HG03342 (cell line): Measurements from ENCODE around the gene HCFC1.
"Not testable (repeated sequence)": the region's sequence is repeated elsewhere in the genome, so short reads cannot be mapped to it uniquely, and the experiment has no call there.

Experiments used
- ATAC-seq: cut with Tn5 transposase; IDR thresholded peaks from one replicate; pipeline ENCODE4 v1.9.1; 2021; ENCODE audit warnings: mild to moderate bottlenecking, moderate library complexity; ENCODE audit not compliant: unreplicated experiment

Gene HCFC1

DNA sequence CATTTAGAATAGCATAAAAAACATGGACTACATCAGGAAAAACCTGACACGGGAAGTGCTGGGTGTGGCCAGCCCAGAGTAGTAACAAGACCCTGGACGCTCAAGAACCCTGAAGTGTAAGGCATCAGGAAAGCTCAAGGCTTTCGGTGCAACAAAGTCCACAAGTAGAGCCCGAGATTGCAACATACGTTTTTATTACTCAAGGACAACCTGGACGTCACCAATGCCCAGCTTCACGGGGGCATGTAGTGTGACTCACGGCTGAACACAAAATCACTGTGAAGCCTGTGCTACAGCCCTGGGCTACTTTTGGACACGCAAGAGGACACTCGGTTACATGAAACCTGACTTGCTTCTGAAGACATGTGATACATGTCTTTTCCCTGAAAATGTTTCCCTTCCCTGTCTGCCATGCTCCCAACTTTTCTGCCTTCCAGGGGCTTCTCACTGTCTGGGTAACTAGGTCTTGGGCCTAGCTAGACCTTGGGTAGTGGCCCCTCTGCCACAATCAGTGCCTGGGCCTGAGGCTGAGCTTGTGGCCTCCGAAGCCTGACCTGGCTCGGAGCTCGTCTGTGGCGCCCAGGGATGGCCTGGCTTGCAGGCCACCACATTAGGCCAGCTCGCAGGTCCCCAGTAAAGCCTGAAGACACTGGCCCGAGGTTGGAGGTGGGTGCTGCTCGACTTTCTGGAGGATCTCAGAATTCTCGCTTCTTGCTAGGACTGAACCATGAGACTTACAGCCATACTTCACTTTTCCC lies 38.9 kb upstream of the HCFC1 start:
- no peak for ATAC-seq

DNA sequence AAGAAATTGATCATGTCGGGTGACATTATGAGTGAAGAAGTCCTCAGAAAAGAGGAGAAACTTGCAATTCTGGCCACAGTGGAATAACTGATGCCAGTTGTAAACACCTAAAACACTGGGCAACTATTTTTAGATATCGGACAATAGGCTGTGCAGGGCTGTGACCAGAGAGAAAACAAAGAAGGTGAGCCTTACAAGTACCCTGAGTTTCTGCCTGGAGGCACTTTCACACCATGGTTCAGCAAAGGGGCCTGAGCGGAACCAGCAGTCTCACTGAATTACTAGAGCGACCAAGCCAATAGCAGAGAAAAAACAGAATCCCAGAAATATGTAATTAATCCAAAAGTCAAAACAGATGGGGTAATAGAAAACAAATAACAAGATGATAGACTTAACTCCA lies 36.9 kb upstream of the HCFC1 start:
- peak; percentile 30 for ATAC-seq

DNA sequence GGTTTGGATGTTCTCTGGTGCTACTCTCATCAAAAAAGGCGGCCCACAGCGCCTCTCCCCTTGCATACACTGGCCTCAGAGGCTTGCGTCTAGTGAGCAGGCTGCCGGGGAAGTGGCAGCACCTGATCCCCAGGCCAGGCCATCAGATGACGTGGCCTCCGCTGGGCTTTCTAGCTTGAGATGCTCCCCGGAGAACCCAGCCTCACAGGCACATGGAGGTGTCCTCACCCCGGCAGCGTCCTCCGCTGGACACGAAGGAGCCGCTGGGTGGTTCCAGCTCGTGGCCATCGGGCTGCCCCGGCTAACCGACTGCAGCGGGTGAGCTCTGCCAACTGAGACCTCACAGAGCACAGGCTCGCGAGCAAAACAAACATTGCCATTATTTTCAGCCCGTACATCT lies 35.3 kb upstream of the HCFC1 start:
- no peak for ATAC-seq

DNA sequence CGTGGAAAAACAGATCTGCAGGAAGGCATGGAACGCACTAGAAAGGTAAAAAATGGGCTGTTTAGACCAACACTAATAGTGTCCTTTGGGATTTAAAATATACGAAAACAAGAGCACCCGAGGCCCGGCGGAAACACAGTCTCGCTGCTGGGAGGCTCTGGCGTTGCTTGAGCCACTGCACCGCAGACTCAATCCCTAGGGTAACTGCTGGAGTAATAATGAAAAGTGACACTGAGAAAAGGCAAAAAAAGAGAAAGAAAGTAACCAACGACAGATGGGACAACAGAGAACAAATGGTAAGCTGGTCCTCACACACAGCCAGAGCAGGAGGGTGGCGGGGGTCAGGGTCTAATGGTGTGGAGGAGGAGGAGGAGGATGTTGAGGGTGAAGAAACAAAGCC lies 32.7 kb upstream of the HCFC1 start:
- no peak for ATAC-seq

DNA sequence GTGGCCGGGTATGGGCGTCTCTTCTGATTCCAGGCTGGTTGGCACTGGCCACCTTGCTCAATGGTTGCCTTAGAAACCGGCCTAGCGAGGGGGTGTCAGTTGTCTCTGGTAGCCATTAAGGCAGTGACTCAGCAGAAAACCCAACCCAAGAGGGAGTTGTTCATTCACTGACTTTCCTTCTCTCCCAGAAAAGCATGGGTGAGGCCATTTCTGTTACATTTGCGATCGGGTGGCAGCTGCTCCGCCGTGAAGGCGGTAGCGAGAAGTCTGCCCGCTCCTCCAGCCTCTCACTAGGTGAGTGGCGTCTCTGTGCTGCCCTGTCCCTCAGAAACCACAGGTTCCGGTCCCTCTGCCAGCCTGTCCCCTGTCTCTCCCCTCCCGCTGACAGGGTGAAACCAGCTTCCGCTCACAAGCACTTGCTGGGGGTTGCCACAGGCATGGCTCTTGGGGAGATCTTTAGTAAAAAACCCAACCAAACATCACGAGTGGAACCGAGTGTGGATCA lies 30.6 kb upstream of the HCFC1 start:
- ATAC-seq, result no peak

DNA sequence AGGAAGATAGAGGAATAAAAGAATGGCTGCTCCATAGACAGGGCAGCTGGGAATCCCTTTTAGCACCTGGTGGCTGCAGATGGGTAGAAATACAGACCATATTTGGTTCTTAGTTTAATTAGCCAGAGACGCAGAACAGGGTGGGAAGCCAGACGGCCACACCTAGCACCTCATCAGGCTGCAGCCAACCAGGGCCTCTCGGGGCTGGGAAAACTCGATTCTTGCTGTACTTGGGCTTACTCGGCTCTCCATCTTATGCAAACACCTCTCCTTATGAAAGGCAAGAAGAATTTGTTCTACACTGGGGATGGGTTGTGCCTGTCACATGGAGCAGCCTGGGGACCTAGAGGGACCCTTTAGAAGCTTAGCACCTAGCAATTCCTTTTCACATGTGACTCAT lies 28.4 kb upstream of the HCFC1 start:
- no peak for ATAC-seq

DNA sequence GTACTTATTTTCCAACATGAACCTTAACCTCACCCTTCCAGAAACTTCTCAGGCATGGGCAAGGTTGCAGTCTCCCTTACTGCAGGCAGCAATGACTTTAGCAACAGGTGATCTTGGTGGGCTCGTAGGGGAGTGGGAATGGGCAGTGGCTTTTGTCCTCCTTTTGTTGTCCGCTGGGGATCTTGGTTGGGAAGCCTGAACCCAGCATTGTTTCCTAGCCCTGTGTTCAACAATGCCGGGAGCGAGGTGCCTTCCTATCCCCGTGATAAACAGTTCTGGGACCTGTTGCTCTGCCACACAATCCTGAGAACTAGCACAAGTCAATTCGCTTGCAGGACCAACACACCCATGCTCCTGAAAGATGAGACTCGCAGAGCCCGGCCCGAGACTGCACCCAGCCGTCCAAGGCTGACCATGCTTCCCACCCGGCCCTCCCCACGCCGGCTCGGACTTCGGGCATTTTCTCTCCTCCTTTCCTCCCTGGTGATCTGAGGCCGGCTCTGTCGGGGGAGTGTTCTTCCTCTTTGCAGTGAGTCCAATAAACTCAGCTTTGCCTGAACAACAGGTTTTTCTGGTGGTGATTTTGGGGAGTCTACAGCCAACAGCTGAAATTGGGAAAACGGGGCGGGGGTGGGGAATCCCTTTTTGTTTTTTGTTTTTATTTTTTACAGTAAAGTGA lies 27.9 kb upstream of the HCFC1 start:
- ATAC-seq, result no peak

DNA sequence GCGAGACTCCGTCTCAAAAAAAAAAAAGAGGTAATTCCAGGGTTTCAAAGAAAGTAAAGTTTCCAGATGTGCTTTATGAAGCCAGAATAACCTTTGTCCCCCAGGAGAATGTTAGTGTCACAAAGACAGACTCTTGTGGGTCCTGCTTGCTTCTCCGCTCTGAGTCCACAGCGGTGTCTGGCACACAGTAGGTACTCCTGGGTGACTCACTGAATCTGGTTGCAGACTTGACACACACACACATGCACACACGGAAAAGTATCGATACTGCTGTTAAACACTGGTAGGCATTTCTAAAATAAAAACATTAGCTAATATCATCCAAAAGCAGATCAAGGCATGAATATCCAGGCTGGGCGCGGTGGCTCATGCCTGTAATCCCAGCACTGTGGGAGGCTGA lies 23.9 kb upstream of the HCFC1 start:
- ATAC-seq, result no peak

DNA sequence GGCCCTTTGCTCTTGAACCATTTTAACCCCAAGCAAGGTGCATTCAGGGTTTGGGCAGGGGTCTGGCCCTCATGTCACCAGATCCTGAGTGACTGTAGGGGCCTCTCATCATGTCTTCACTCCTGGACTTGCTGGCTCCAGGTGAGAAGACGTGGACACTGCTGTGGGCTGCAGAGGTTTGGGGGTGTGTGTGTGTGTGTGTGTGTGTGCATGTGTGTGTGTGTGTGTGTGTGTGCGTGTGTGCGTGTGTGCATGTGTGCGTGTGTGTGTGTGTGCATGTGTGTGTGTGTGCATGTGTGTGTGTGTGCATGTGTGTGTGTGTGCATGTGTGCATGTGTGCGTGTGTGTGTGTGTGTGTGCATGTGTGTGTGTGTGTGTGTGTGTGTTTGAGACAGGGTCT lies 22.8 kb upstream of the HCFC1 start:
- ATAC-seq, result not testable (repeated sequence)

DNA sequence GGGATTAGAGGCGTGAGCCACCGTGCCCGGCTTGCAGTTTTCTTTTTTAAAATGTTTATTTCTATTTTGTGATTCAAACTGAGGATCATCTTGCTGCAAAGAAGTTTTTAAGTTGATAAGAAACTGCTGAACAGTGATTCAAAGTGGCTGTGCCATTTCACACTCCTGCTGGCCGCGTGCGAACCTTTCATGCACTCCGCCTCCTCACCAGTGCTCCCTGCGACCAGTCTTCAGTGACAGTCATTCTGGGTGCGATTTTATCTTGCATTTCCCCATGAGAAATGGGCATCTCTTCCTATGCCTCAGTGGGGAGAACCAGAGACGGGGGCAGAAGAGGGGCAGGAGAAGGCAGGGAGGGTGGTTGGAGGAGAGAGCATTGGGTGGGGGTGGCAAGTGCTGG lies 22.4 kb upstream of the HCFC1 start:
- ATAC-seq, result no peak

DNA sequence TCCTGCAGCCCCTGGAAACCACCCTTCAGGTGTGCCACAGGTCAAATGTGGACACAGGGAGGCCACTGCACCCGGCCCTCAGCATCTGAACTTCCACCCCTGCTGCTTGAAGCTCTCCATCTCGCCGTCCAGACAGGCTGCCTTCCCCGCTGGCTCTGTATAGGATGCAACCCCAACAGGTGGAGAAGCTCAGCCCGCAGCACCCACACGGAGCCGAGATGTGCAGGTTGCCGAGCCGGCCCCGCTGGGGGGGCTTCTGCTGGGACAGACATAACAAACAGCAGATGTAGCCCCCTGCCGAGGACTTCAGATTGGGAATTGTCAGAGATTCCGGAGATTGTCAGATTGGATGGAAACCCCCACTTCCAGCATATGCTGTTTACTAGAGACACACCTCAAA lies 21.5 kb upstream of the HCFC1 start:
- ATAC-seq, result no peak

DNA sequence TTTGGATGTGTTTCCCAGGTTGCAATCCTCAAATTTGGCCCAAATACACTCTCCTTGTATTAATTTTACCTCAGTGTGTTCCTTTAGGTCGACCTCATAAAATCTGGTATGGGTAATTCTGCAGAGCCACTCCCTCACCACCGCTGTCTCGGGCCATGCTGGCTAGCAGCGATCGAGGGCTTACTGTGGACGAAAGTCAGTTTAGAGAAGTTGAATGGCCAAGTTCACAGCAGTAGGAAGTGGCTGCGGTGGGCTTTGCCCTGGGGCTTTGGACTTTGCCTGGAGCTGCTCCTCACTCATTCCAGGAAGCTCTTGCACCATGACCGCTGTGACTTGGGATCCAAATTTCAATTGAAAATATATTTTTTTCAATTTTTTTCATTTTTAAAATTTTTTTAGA lies 20.6 kb upstream of the HCFC1 start:
- ATAC-seq, result no peak

DNA sequence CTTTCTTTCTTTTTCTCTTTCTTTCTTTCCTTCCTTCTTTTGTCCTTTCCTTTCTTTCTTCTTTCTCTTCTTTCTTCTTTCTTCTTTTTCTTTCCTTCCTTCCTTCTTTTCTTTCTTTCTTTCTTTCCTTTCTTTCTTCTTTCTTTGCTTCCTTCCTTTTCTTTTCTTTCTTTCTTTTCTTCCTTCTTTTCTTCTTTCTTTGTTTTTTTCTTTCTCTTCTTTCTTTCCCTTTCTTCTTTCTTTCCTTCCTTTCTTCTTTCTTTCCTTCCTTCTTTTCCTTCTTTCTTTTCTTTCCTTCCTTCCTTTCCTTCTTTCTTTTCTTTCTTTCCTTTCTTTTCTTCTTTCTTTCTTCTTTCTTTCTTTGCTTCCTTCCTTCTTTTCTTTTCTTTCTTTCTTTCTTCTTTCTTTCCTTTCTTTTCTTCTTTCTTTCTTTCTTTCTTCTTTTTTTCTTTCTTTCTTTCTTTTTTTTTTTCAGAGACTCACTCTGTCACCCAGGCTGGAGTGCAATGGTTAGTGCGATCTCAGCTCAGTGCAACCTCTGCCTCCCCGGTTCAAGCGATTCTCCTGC lies 19.5 kb upstream of the HCFC1 start:
- no peak for ATAC-seq

DNA sequence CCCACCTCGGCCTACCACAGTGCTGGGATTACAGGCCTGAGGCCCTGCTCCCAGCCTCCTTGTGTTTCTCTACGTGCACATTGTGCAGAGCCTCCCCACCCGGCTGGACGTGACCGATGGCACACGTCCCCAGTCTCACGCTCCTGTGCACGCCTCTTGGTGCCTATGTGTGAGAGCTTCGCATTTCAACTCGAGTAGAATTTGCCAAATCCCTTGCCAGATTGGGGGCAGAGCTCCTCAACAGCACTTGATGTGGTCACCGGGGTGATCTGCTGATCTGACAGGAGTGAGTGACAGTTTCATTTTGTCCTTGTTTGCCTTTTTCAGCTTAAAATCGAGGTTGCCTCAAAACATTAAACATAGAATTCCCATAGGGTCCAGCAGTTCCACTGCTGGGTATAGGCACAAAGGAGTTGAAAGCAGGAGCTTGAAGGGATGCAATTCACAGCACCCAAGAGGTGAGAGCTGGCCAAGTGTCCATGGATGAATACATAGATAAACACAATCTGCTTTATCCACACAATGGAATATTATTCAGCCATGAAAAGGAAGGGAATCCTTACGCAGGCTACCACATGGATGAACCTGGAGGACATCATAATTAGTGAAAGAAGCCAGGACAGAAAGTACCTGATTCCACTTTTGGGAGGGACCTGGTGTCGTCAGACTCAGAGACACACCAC lies 18.5 kb upstream of the HCFC1 start:
- no peak for ATAC-seq

DNA sequence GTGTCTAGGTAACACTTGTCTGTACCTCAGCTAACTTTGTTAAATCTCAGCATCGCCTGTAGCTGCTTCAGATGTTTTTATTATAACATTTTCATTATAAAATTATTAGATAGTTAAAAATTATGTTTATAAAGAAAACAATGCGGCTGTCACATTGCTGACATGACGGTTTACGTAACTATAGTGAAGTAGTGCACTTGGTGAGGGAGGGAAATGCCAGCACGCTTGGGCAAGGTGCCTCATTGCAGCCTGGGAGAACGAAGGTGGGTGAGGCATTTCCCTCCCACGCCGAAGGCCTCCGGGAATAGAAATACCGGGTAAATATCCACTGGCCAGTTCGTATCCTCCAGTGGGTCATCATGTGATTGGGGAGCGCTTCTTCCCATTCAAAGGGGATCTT lies 16.9 kb upstream of the HCFC1 start:
- no peak for ATAC-seq

DNA sequence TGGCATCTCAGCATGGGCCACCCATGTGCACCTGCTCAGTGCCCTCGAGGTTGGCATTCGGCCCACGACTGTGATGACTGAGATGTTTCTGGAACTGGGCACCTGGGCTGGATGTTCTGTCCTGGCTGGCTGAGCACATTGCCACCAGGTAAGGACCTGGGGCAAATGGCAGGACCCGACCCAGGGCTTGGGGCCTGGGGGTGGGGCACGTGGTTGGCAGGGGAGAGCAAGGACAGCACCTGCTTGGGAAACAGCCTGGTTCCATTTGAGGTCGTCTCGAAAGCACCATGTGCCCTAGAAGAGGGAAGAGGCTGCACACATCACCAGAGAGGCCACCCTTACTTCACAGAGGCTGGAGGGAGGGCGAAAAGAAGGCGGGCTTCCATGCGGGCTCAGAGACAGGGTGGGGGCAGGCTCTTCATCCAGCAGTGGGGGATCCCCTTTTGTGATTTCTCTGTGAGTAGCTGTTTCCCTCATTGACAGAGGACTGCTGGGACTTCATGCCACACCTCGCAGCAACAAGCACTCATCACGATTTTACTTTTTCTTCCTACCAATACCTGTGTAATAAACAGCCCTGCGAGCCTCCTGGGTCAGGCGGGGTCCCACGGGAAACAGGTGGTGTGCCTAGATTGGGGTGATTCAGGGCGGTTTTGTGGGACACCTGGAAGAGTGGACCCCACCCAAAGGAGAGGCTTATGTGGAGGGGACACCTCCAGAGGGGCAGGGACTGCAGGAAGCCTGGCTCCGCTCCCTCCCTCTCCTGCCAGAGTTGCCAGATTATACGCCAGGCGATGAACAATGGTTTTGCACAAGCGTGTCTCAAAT lies 12.9 kb upstream of the HCFC1 start:
- no peak for ATAC-seq

DNA sequence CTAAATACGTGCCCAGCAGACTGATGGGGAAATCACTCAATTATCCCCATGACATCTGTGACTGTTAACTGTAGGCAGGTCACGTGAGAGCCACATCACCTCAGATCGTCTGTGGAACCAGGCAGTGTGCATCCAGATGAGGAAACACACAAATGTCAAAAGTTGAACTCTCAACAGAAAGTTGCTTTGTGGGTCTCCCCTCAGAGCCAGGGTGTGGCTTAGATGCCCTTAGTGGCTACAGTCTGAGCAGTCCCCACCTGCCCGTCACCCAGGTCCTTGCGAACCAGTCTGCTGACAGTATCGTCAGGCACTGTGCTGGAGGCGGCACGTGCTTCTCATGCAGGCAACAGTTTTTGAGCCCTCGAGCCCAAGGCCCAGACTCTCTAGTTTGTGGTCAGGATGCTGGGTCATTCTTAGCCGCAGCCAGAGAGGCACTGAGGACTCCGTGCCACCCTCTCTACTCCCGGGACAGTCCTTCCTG lies 11.7 kb upstream of the HCFC1 start:
- no peak for ATAC-seq

DNA sequence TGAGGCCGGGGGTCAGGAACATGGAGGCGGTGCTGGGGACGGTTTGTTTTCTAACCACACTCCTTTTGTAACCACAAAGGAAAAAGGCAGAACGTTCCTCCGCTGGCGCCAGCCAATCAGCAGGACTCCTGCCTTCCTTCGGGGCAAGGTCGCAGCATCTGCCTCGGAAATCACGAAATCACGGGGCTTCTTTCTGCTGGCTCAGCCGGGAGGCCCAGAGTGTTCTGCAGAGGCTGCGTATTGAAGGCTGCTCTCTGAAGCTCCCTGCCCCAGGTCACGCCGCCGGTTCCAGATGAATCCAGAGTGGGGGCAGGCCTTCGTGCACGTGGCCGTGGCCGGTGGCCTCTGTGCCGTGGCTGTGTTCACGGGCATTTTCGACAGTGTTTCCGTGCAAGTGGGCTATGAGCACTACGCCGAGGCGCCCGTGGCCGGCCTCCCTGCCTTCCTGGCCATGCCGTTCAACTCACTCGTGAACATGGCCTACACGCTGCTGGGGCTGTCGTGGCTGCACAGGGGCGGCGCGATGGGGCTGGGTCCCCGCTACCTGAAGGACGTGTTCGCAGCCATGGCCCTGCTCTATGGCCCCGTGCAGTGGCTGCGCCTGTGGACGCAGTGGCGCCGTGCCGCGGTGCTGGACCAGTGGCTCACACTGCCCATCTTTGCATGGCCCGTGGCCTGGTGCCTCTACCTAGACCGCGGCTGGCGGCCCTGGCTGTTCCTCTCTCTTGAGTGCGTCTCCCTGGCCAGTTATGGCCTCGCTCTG lies 10.3 kb upstream of the HCFC1 start:
- no peak for ATAC-seq

DNA sequence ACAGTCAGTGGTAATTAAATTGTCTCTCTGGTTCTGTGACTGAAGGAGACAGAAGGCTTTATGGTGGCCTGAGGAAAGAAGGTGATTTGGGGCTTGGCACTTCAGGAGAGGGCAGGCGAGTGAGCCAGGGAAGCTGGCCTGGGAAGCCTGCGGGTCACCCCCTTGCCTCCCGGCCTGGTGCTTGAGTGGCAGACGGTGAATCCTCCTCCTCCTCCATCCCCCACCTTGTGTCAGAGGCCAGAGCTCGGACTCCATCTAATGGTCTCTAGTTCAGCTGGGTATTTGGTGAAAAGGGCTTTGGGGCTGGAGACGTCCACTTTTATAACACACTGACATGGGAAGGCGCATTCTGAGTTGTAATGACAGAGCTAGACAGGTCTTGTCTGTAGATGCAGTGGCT lies 9.6 kb upstream of the HCFC1 start:
- ATAC-seq, result no peak

DNA sequence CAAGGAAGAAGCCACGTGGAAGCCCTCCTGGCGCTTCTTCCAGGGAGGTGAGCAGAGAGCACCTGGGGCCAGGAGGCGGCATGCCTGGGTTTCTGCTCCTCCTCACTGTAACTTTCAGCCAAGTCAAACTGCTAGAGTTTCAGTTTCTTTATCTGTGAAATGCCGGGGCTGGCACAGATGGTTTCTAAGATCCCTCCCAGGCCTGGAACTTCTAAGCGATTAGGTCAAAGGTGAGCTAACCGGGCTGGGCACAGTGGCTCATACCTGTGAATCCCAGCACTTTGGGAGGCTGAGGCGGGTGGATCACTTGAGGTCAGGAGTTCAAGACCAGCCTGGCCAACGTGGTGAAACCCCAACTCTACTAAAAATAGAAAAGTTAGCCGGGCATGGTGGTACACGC lies 8.8 kb upstream of the HCFC1 start:
- ATAC-seq, result peak; percentile 54
